22Rv1 (cell line): ENCODE data around the gene GOLT1B.

ENCODE experiments used
- ZFX ChIP-seq: fragments of 450-650 bp; IDR thresholded peaks from 2 replicates; pipeline ENCODE4 v1.6.1; 2017; ENCODE audit warnings: antibody characterized with exemption, borderline replicate concordance
- TF ChIP-seq, protein P1 (sequence below): fragments of 450-650 bp; IDR thresholded peaks from 2 replicates; pipeline ENCODE4 v1.5.1; 2017; ENCODE audit warnings: mild to moderate bottlenecking

DNA sequence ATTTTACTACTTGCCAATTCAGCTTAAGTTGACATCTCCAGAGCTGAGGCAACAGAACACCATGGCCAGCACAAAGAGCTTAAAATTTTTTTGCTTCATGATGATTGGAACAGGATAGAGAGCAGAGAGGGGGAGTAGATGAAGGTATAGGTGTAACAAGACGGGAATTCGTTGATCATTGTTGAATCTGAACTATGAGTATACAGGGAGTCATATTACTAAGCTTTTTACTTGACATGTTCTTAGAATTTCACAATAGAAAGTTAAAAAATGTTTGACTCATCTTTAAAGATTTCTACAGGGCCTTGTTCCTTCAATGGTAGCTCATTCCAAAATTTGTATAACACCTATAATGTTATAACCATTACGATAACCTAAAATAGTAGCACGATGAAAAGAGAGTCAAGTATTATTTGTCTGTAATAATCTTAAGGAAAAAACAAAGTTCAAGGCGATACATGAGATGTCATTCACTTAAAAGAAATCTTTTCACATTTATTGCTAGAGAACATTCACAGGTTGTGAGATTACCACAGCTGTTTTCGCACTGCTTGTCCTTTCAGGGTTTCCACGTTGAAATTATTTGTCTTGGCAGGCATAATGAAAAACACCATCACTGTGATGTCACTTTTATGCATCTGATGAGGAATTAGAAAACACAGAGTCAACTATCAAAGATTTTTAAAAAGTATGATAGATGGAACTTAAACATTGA lies 58.4 kb downstream of the GOLT1B start:
- TF ChIP-seq, protein P1, sequence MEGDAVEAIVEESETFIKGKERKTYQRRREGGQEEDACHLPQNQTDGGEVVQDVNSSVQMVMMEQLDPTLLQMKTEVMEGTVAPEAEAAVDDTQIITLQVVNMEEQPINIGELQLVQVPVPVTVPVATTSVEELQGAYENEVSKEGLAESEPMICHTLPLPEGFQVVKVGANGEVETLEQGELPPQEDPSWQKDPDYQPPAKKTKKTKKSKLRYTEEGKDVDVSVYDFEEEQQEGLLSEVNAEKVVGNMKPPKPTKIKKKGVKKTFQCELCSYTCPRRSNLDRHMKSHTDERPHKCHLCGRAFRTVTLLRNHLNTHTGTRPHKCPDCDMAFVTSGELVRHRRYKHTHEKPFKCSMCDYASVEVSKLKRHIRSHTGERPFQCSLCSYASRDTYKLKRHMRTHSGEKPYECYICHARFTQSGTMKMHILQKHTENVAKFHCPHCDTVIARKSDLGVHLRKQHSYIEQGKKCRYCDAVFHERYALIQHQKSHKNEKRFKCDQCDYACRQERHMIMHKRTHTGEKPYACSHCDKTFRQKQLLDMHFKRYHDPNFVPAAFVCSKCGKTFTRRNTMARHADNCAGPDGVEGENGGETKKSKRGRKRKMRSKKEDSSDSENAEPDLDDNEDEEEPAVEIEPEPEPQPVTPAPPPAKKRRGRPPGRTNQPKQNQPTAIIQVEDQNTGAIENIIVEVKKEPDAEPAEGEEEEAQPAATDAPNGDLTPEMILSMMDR, result no peak
- TF ChIP-seq ZFX, result no peak
